C4-2B (cell line): ENCODE measurements around the gene HSPG2.

Experiments
- H3K27ac ChIP-seq: fragments of 450-650 bp; 2 replicates; pipeline ENCODE4 v1.5.1; 2017
- CTCF ChIP-seq: fragments of 450-650 bp; conservative IDR thresholded peaks from 2 replicates; pipeline ENCODE4 v1.5.1; 2017; ENCODE audit warnings: mild to moderate bottlenecking
- ZFX ChIP-seq: fragments of 450-650 bp; IDR thresholded peaks from 2 replicates; pipeline ENCODE4 v1.6.1; 2017

HSPG2 gene

DNA sequence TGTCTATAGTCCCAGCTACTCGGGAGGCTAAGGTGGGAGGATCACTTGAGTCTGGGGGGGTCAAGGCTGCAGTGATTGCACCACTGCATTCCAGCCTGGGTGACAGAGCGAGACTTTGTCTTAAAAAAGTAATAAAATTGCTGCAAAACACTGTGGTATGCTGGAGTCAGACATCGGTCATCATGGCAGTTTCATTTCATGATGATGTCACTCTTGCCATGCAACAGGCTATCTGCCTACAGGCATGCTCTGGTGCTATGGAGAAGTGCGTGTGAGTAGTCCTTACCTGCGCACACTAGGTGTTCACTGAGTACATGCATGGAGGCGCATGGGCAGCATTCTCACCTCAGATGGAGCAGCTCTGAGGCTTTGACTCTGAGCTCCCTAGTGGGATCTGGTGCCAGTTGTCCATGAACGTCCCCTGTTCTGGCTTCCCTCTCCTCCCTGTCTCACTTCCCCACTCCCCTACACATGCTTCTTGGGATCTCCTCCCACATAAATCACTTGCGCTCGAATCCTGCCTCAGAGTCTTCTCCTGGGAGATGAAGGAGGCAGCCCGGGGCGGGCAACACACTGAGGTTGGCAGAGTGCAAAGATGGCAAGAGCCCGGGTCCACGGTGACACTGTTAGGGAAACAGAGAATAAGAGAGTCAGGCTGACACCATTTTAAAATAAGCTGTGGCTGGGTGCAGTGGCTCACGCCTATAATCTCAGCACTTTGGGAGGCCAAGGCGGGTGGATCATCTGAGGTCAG, 29.3 kb upstream of the HSPG2 start:
- TF ChIP-seq ZFX, result no peak
- no peak for TF ChIP-seq CTCF
- no peak overlapping the region for H3K27ac ChIP-seq

- no peak overlapping the region for H3K27ac ChIP-seq
These were observed 26.5 kb upstream of the HSPG2 start for GRCh38 chr1:21963477-21964217.

GRCh38 chr1:21961799-21962198, 24.7 kb upstream of the HSPG2 start:
- TF ChIP-seq ZFX (no peak), CTCF (no peak)

More at GRCh38 chr1:21963477-21964217, 26.5 kb upstream of the HSPG2 start:
- TF ChIP-seq CTCF, result peak; percentile 79
- TF ChIP-seq ZFX, result no peak

DNA sequence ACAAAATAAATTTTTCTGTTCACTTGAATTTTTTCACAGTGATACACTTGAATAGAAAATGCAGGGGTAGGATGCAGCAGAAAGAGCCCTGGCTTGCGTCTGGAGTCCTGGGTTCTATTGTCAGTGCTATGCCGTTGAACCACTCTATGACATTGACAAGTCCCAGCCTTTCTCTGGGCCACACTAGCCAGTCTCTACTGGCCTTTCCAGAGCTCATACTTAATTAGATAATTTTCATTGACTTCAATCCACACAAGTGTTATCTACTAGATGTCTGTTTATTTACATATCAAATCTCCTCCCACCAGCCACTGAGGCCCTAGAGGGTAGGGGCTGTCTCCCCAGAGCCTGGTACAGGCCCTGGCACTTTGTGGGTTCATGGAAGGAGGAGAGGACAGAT, 24.2 kb upstream of the HSPG2 start:
- H3K27ac ChIP-seq, result no peak overlapping the region
- TF ChIP-seq CTCF (no peak), ZFX (no peak)

More at GRCh38 chr1:21961799-21962198, 24.7 kb upstream of the HSPG2 start:
- H3K27ac ChIP-seq, result no peak overlapping the region

DNA sequence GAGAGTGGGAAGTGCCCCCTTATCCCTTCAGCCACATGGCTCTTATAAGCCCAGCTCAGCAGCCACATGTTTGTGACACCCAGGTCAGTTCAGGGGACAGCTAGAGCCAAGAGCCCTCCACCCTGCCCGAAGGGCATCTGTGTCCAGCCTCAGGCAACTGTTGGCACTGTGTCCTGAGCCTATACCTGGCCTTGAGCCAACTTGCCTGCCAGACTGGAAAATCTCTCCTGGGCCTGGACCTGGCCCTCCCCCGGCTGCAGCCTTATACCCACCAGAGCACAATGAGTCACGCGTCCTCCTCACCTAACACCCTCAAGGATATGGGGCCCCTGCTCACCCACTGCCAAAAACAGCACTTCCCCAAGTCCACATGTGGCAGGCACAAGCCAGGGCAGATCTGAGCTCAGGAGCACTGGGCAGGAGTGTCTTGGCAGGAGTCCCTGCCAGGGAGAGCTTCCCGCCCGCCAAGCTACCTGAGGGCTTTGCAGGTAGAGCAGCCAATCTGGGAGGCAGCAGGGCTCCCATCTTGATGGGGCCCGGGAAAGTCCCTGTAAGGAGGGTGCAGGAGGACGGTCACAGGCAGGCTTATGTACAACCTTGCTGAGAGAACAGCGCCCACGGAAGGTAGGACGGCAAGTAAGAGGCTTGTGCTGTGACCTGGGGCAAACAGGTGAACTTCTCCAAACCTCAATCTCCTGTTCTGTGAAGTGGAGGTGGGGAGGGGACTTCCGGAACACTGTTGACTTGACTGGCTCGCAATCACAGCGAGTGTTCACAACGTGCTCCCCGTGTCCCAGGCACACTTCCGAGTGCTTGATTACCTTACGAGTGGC, 19.8 kb upstream of the HSPG2 start:
- TF ChIP-seq ZFX (no peak), CTCF (no peak)
- peak overlapping the region; percentile 75 for H3K27ac ChIP-seq

GRCh38 chr1:21955501-21956281, 18.6 kb upstream of the HSPG2 start:
- no peak for TF ChIP-seq CTCF
- TF ChIP-seq ZFX, result no peak
- peak overlapping the region; percentile 75 for H3K27ac ChIP-seq
